ENCODE data around the gene PCTP. TPM values are rescaled to one million over a fixed set of nuclear protein-coding genes. Genes with fewer than 3 reads are reported as not detected.

The PCTP gene
- total and polyA plus RNA-seq, 2 experiments from 2014 or later, result 22.7 to 35.4 TPM

DNA sequence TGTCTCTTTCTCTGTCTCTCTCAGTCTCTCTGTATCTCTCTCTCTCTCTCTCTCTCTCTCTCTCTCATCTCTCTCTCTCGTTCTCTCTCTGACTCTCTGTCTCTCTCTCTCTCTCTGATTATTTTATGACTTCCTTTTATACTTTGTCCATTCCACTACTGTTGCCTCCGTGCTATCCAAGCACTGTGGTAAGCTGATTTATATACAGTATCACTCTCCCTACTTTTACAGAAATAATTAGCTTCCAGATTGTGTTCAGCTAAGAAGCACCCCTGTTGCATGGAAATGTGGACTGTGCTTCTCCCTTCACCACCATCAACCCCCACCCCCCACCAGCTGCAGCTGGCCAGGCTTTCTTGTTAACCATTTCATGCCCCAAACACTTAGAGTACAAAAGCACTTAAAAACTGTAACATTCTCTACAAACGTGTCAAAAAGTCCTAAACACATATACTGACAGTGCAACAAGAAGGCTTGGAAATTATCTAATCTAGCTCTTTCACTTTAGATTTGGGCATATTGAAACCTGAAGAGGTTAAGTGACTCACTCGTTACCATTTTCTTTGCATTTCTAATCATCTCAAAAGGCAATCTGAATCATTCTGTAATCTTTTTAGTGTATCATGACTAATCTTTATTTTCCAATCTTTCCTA lies 16.6 kb upstream of the PCTP start:
- Histone ChIP-seq H3K9me3 (ENCODE audit: low read depth) (no peaks in the 10 kb centered on the region), H3K27me3 (no peaks in the 10 kb centered on the region), H3K9me2 (replicated peaks; ENCODE audit: insufficient read depth) (no peaks in the 10 kb centered on the region), H3K4me2 (no peak overlapping the region), H3K4me1 (ENCODE audit: insufficient read depth) (peaks cover 33% of the 10 kb centered on the region), H3K27ac (no peak overlapping the region), H3K4me3 (no peak overlapping the region), H2AFZ (no peak overlapping the region), H4K20me1 (ENCODE audit: insufficient read depth, poor library complexity, severe bottlenecking) (no peaks in the 10 kb centered on the region), H3K36me3 (replicated peaks; ENCODE audit: insufficient read depth, low read depth) (no peaks in the 10 kb centered on the region), H3K79me2 (no peaks in the 10 kb centered on the region)
- TF ChIP-seq EZH2phosphoT487 (IDR thresholded peaks at IDR 0.05; ENCODE audit: low read depth, severe bottlenecking, unreplicated experiment), result no peak
- TF ChIP-seq, protein P1, sequence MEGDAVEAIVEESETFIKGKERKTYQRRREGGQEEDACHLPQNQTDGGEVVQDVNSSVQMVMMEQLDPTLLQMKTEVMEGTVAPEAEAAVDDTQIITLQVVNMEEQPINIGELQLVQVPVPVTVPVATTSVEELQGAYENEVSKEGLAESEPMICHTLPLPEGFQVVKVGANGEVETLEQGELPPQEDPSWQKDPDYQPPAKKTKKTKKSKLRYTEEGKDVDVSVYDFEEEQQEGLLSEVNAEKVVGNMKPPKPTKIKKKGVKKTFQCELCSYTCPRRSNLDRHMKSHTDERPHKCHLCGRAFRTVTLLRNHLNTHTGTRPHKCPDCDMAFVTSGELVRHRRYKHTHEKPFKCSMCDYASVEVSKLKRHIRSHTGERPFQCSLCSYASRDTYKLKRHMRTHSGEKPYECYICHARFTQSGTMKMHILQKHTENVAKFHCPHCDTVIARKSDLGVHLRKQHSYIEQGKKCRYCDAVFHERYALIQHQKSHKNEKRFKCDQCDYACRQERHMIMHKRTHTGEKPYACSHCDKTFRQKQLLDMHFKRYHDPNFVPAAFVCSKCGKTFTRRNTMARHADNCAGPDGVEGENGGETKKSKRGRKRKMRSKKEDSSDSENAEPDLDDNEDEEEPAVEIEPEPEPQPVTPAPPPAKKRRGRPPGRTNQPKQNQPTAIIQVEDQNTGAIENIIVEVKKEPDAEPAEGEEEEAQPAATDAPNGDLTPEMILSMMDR (IDR thresholded peaks at IDR 0.05; ENCODE audit: poor library complexity), result no peak
- TF ChIP-seq EZH2 (IDR thresholded peaks at IDR 0.05; ENCODE audit: borderline replicate concordance), result no peak
- no peak for DNase-seq (ENCODE audit: low spot score)
- 33% methylated on average over 4 of the region's 4 CpGs for WGBS (ENCODE audit: low lambda C conversion rate, missing lambda C conversion rate)

- Histone ChIP-seq H3K27me3 (no peaks in the 10 kb centered on the region), H3K79me2 (no peaks in the 10 kb centered on the region), H4K20me1 (ENCODE audit: insufficient read depth, poor library complexity, severe bottlenecking) (no peaks in the 10 kb centered on the region), H3K4me3 (no peak overlapping the region), H3K36me3 (replicated peaks; ENCODE audit: insufficient read depth, low read depth) (no peaks in the 10 kb centered on the region), H3K27ac (no peak overlapping the region), H3K4me2 (no peak overlapping the region), H3K9me2 (replicated peaks; ENCODE audit: insufficient read depth) (no peaks in the 10 kb centered on the region), H2AFZ (no peak overlapping the region), H3K9me3 (ENCODE audit: low read depth) (no peaks in the 10 kb centered on the region), H3K4me1 (ENCODE audit: insufficient read depth) (peaks cover 22% of the 10 kb centered on the region)
- 31% methylated on average over 5 of the region's 5 CpGs for WGBS (ENCODE audit: low lambda C conversion rate, missing lambda C conversion rate)
- peak; percentile 78 for DNase-seq (ENCODE audit: low spot score)
- no peak for TF ChIP-seq EZH2 (IDR thresholded peaks at IDR 0.05; ENCODE audit: borderline replicate concordance)
- TF ChIP-seq, protein P1 (IDR thresholded peaks at IDR 0.05; ENCODE audit: poor library complexity), result peak; percentile 69
- TF ChIP-seq EZH2phosphoT487 (IDR thresholded peaks at IDR 0.05; ENCODE audit: low read depth, severe bottlenecking, unreplicated experiment), result no peak
Observed at GRCh38 chr17:55735731-55736405, 15.0 kb upstream of the PCTP start.

DNA sequence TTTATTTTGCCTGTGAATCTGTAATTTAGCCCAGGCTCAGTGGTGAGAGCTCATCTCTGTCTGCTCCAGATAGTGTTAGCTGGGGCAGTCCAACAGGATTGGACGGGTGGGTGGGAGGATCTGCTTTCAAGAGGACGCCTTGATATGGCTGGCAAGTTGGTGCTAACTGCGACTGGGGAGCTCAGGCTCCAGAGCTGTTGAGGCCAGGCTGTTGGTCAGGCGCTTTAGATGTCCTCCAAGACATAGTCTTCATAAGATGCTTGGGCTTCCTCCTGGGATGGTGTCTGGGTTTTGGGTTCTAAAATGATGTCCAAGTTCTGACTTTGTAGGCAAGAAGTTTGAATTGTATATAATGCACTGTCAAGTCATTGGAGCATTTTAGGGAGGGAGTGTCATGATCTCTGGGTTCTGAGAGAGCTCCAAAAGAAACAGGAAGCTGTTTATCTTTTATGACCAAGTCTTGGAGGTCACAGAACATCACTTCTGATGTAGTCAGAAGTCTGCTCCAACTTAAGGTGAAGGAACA lies 12.8 kb upstream of the PCTP start:
- H4K20me1 ChIP-seq (ENCODE audit: insufficient read depth, poor library complexity, severe bottlenecking), result no peaks in the 10 kb centered on the region
- TF ChIP-seq, protein P1 (IDR thresholded peaks at IDR 0.05; ENCODE audit: poor library complexity), result no peak
- no peak for TF ChIP-seq EZH2 (IDR thresholded peaks at IDR 0.05; ENCODE audit: borderline replicate concordance)
- no peak for TF ChIP-seq EZH2phosphoT487 (IDR thresholded peaks at IDR 0.05; ENCODE audit: low read depth, severe bottlenecking, unreplicated experiment)
- no peaks in the 10 kb centered on the region for H3K27me3 ChIP-seq
- H3K27ac ChIP-seq, result no peak overlapping the region
- 88% methylated on average over 4 of the region's 4 CpGs for WGBS (ENCODE audit: low lambda C conversion rate, missing lambda C conversion rate)
- H3K9me3 ChIP-seq (ENCODE audit: low read depth), result no peaks in the 10 kb centered on the region
- peaks cover 2% of the 10 kb centered on the region for H3K4me1 ChIP-seq (ENCODE audit: insufficient read depth)
- no peak overlapping the region for H2AFZ ChIP-seq
- no peak overlapping the region for H3K4me3 ChIP-seq
- no peaks in the 10 kb centered on the region for H3K36me3 ChIP-seq (replicated peaks; ENCODE audit: insufficient read depth, low read depth)
- no peak for DNase-seq (ENCODE audit: low spot score)
- H3K9me2 ChIP-seq (replicated peaks; ENCODE audit: insufficient read depth), result no peaks in the 10 kb centered on the region
- no peak overlapping the region for H3K4me2 ChIP-seq
- H3K79me2 ChIP-seq, result no peaks in the 10 kb centered on the region
